VCaP (cell line): ENCODE measurements around the gene ARHGAP26.
"Not testable (repeated sequence)": the region's sequence is repeated elsewhere in the genome, so short reads cannot be mapped to it uniquely, and the experiment has no call there.

Experiments
- H3K27ac ChIP-seq: fragments of 450-650 bp; 2 replicates; pipeline ENCODE4 v1.5.1; 2017
- CTCF ChIP-seq: fragments of 450-650 bp; conservative IDR thresholded peaks from 2 replicates; pipeline ENCODE4 v1.5.1; 2017; ENCODE audit warnings: mild to moderate bottlenecking, moderate library complexity

ARHGAP26 gene

GRCh38 chr5:143200781-143201398 is 430.7 kb downstream of the ARHGAP26 start:
- no peak overlapping the region for H3K27ac ChIP-seq
- no peak for TF ChIP-seq CTCF

- no peak for TF ChIP-seq CTCF
- H3K27ac ChIP-seq, result no peak overlapping the region
Observed at GRCh38 chr5:143201589-143201988, 431.4 kb downstream of the ARHGAP26 start.

DNA sequence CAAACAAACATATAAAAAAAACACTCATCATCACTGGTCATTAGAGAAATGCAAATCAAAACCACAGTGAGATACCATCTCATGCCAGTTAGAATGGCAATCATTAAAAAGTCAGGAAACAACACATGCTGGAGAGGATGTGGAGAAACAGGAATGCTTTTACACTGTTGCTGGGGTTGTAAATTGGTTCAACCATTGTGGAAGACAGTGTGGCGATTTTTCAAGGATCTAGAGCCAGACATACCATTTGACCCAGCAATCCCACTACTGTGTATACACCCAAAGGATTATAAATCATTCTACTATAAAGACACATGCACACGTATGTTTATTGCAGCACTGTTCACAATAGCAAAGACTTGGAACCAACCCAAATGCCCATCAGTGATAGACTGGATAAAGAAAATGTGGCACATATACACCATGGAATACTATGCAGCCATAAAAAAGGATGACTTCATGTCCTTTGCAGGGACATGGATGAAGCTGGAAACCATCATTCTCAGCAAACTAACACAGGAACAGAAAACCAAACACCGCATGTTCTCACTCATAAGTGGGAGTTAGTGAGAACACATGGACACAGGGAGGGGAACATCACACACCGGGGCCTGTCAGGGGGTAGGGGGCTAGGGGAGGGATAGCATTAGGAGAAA is 433.3 kb downstream of the ARHGAP26 start:
- H3K27ac ChIP-seq, result not testable (repeated sequence)

GRCh38 chr5:143204474-143205246 is 434.5 kb downstream of the ARHGAP26 start:
- no peak for TF ChIP-seq CTCF
- H3K27ac ChIP-seq, result no peak overlapping the region

DNA sequence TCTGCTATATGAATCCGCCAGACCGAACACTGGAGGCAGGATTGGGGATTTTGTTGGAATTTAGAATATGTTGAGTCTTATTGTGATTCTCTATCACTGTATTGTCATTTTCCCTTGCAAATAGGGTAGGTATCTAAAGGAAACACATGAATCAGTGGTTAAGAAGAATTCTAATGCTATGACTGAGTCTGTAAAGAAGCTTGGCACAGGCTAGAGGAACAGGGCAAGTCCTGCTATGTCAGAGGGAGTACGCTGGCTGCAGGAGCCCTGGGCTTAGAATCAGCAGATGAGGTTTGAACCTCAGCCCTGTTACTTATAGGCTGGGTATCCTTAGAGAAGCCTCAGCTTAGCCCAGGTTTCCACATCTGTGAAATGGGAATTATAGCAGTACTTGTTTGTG is 435.2 kb downstream of the ARHGAP26 start:
- H3K27ac ChIP-seq, result no peak overlapping the region
- no peak for TF ChIP-seq CTCF

DNA sequence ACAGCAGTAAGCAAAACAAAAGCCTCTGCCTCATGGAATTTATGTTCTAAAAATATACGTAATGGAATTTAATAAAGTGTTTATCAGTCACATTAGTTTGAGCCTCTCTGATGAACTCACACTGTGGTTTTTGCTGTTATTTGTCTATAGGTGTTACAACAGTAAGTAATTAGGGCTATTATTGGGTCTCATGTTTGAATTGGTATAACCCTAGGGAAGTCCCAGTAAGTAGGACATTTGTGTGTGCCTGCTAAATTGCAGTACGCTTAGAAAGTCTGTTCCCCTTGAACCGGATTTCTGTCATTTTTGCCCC is 435.7 kb downstream of the ARHGAP26 start:
- TF ChIP-seq CTCF, result no peak
- H3K27ac ChIP-seq, result no peak overlapping the region

DNA sequence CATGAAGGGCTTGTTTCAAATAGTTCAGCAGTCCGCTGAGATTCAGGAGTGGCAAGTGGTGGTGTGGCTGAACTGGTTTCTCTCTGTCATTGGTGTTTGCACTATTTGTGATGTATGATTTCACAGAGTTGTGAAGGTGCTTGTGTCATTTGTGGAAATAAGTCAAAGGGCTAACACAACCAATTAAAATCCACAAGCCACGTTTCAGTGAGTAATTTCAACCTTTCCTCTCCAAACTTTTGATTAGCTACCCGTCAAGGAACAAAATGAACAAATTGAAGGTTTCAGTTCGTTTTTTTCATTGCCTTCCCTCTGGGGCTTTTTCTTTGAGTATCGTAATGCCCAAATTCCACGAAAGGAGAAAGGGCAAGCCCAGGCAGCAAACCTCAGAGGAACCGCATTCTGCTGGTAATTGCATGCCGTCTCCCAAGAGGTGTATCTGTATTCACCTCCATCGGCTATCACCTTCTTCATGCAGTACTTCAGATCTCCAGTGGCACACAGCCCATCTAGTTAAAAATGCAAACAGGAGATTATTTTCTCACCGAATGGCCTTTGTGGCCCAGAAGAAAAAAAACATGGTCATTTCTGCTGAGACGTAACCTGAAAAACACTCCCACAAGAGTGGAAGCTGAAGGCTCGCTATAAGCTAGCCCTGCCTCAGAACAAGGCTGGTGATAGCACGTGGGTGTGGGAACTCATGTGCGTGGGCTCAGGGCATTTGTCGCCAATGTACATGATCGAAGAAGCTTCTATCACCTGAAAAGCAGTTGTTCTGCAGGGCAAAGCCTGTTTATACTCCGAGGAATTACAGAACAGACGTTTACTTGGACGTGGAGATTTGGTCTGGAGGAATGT is 436.2 kb downstream of the ARHGAP26 start:
- no peak overlapping the region for H3K27ac ChIP-seq
- no peak for TF ChIP-seq CTCF
